ENCODE results near the gene WBP1L.
A peak's percentile ranks its signal among the peaks of the same experiment; 100 is the strongest.

WBP1L gene

GRCh38 chr10:102745157-102745556, 1.4 kb downstream of the WBP1L start:
- no peak overlapping the region for H3K23ac ChIP-seq (ENCODE audit: low read depth, low read length, poor library complexity)
- no CpG with 5 or more reads among the region's 4 CpGs for WGBS, 2 donors (ENCODE audit: extremely low coverage in 2 of 2, insufficient read length in 2 of 2, insufficient replicate concordance in 1 of 2)

GRCh38 chr10:102752266-102752930, 8.7 kb downstream of the WBP1L start:
- no peaks in the 10 kb centered on the region for H3K79me1 ChIP-seq (ENCODE audit: low read depth, low read length)
- no peak overlapping the region for H4K8ac ChIP-seq (ENCODE audit: low read depth, low read length)
- H2BK120ac ChIP-seq (ENCODE audit: low read depth, low read length) = no peak overlapping the region
- no peak overlapping the region for H3K27ac ChIP-seq (replicated peaks; ENCODE audit: low read length)
- H4K91ac ChIP-seq (ENCODE audit: low read depth, low read length, poor library complexity) = no peak overlapping the region
- WGBS, 2 donors (ENCODE audit: extremely low coverage in 2 of 2, insufficient read length in 2 of 2, insufficient replicate concordance in 1 of 2) = no CpG with 5 or more reads among the region's 9 CpGs
- no peaks in the 10 kb centered on the region for H3K9me3 ChIP-seq (replicated peaks in 1 of 2; ENCODE audit: control insufficient read depth in 2 of 2, insufficient read depth in 1 of 2, low read depth in 1 of 2, low read length in 2 of 2)
- no peak overlapping the region for H3K9ac ChIP-seq (ENCODE audit: low read depth, low read length, poor library complexity)
- H2BK15ac ChIP-seq (ENCODE audit: low read length) = no peak overlapping the region
- H2BK12ac ChIP-seq (ENCODE audit: low read length) = no peak overlapping the region
- no peak overlapping the region for H2AK5ac ChIP-seq (ENCODE audit: low read depth, low read length)
- H3K4me2 ChIP-seq (ENCODE audit: insufficient read depth, low read length, poor library complexity, severe bottlenecking) = no peak overlapping the region
- H3K23ac ChIP-seq (ENCODE audit: low read depth, low read length, poor library complexity) = no peak overlapping the region
- no peak overlapping the region for H3K14ac ChIP-seq (ENCODE audit: low read length)
- H3K36me3 ChIP-seq (replicated peaks in 1 of 2; ENCODE audit: control insufficient read depth in 2 of 2, insufficient read depth in 2 of 2, low read length in 2 of 2) = no peaks in the 10 kb centered on the region
- H2AFZ ChIP-seq (ENCODE audit: low read length) = no peak overlapping the region
- no peak overlapping the region for H3K4ac ChIP-seq (ENCODE audit: low read length)
- no peak overlapping the region for H3K18ac ChIP-seq (ENCODE audit: low read length)
- H3K4me3 ChIP-seq (ENCODE audit: low read length in 2 of 2) = no peak overlapping the region
- H3K4me1 ChIP-seq (ENCODE audit: control insufficient read depth in 2 of 2, insufficient read depth in 1 of 2, low read depth in 1 of 2, low read length in 2 of 2) = peaks cover 0 to 2% of the 10 kb centered on the region in 2 donors
- no peak overlapping the region for H2BK5ac ChIP-seq (ENCODE audit: low read length)
- H3K27me3 ChIP-seq (ENCODE audit: control insufficient read depth in 3 of 3, insufficient read depth in 3 of 3, low read depth in 1 of 3, low read length in 3 of 3) = no peaks in the 10 kb centered on the region
- no peak for DNase-seq (ENCODE audit: low spot score)

More at GRCh38 chr10:102745157-102745556, 1.4 kb downstream of the WBP1L start:
- H3K14ac ChIP-seq (ENCODE audit: low read length) = no peak overlapping the region
- H3K79me1 ChIP-seq (ENCODE audit: low read depth, low read length) = peaks cover 5% of the 10 kb centered on the region
- no peak overlapping the region for H2AFZ ChIP-seq (ENCODE audit: low read length)
- H3K27me3 ChIP-seq (ENCODE audit: control insufficient read depth in 3 of 3, insufficient read depth in 3 of 3, low read depth in 1 of 3, low read length in 3 of 3) = no peaks in the 10 kb centered on the region
- H2BK5ac ChIP-seq (ENCODE audit: low read length) = no peak overlapping the region
- H3K4me2 ChIP-seq (ENCODE audit: insufficient read depth, low read length, poor library complexity, severe bottlenecking) = no peak overlapping the region
- no peak overlapping the region for H2BK12ac ChIP-seq (ENCODE audit: low read length)
- H3K4me1 ChIP-seq (ENCODE audit: control insufficient read depth in 2 of 2, insufficient read depth in 1 of 2, low read depth in 1 of 2, low read length in 2 of 2) = peaks cover 6% of the 10 kb centered on the region in 2 donors
- no peak overlapping the region for H3K27ac ChIP-seq (replicated peaks; ENCODE audit: low read length)
- H2BK15ac ChIP-seq (ENCODE audit: low read length) = no peak overlapping the region
- no peak overlapping the region for H2BK120ac ChIP-seq (ENCODE audit: low read depth, low read length)
- no peak overlapping the region for H4K8ac ChIP-seq (ENCODE audit: low read depth, low read length)
- no peak overlapping the region for H3K18ac ChIP-seq (ENCODE audit: low read length)
- no peak overlapping the region for H4K91ac ChIP-seq (ENCODE audit: low read depth, low read length, poor library complexity)
- H2AK5ac ChIP-seq (ENCODE audit: low read depth, low read length) = no peak overlapping the region
- no peak for DNase-seq (ENCODE audit: low spot score)
- H3K9me3 ChIP-seq (replicated peaks in 1 of 2; ENCODE audit: control insufficient read depth in 2 of 2, insufficient read depth in 1 of 2, low read depth in 1 of 2, low read length in 2 of 2) = no peaks in the 10 kb centered on the region
- no peak overlapping the region for H3K4ac ChIP-seq (ENCODE audit: low read length)
- H3K9ac ChIP-seq (ENCODE audit: low read depth, low read length, poor library complexity) = no peak overlapping the region
- H3K4me3 ChIP-seq (ENCODE audit: low read length in 2 of 2) = peak overlapping the region in 1 of 2 donors; percentile 82
- no peaks in the 10 kb centered on the region for H3K36me3 ChIP-seq (replicated peaks in 1 of 2; ENCODE audit: control insufficient read depth in 2 of 2, insufficient read depth in 2 of 2, low read length in 2 of 2)

GRCh38 chr10:102752934-102753664, 9.4 kb downstream of the WBP1L start:
- Histone ChIP-seq H3K79me1 (ENCODE audit: low read depth, low read length) (no peaks in the 10 kb centered on the region), H2AFZ (ENCODE audit: low read length) (no peak overlapping the region), H3K4me2 (ENCODE audit: insufficient read depth, low read length, poor library complexity, severe bottlenecking) (no peak overlapping the region), H3K4me1 (ENCODE audit: control insufficient read depth in 2 of 2, insufficient read depth in 1 of 2, low read depth in 1 of 2, low read length in 2 of 2) (peaks cover 0 to 2% of the 10 kb centered on the region in 2 donors), H2AK5ac (ENCODE audit: low read depth, low read length) (no peak overlapping the region), H3K27ac (replicated peaks; ENCODE audit: low read length) (no peak overlapping the region), H3K9ac (ENCODE audit: low read depth, low read length, poor library complexity) (no peak overlapping the region), H3K9me3 (replicated peaks in 1 of 2; ENCODE audit: control insufficient read depth in 2 of 2, insufficient read depth in 1 of 2, low read depth in 1 of 2, low read length in 2 of 2) (no peaks in the 10 kb centered on the region), H2BK5ac (ENCODE audit: low read length) (no peak overlapping the region), H2BK12ac (ENCODE audit: low read length) (no peak overlapping the region), H3K36me3 (replicated peaks in 1 of 2; ENCODE audit: control insufficient read depth in 2 of 2, insufficient read depth in 2 of 2, low read length in 2 of 2) (no peaks in the 10 kb centered on the region), H2BK120ac (ENCODE audit: low read depth, low read length) (no peak overlapping the region), H3K18ac (ENCODE audit: low read length) (no peak overlapping the region), H4K91ac (ENCODE audit: low read depth, low read length, poor library complexity) (no peak overlapping the region), H3K27me3 (ENCODE audit: control insufficient read depth in 3 of 3, insufficient read depth in 3 of 3, low read depth in 1 of 3, low read length in 3 of 3) (no peaks in the 10 kb centered on the region), H3K23ac (ENCODE audit: low read depth, low read length, poor library complexity) (no peak overlapping the region), H2BK15ac (ENCODE audit: low read length) (no peak overlapping the region), H4K8ac (ENCODE audit: low read depth, low read length) (no peak overlapping the region), H3K4ac (ENCODE audit: low read length) (no peak overlapping the region), H3K4me3 (ENCODE audit: low read length in 2 of 2) (no peak overlapping the region), H3K14ac (ENCODE audit: low read length) (no peak overlapping the region)
- no CpG with 5 or more reads among the region's 4 CpGs for WGBS, 2 donors (ENCODE audit: extremely low coverage in 2 of 2, insufficient read length in 2 of 2, insufficient replicate concordance in 1 of 2)
- no peak for DNase-seq (ENCODE audit: low spot score)

- Histone ChIP-seq H2BK12ac (ENCODE audit: low read length) (no peak overlapping the region), H2BK5ac (ENCODE audit: low read length) (no peak overlapping the region), H4K91ac (ENCODE audit: low read depth, low read length, poor library complexity) (no peak overlapping the region), H3K27ac (replicated peaks; ENCODE audit: low read length) (no peak overlapping the region), H2AK5ac (ENCODE audit: low read depth, low read length) (no peak overlapping the region), H2BK15ac (ENCODE audit: low read length) (no peak overlapping the region), H3K14ac (ENCODE audit: low read length) (no peak overlapping the region), H3K18ac (ENCODE audit: low read length) (no peak overlapping the region), H3K79me1 (ENCODE audit: low read depth, low read length) (no peaks in the 10 kb centered on the region), H3K36me3 (replicated peaks in 1 of 2; ENCODE audit: control insufficient read depth in 2 of 2, insufficient read depth in 2 of 2, low read length in 2 of 2) (no peaks in the 10 kb centered on the region), H3K9me3 (replicated peaks in 1 of 2; ENCODE audit: control insufficient read depth in 2 of 2, insufficient read depth in 1 of 2, low read depth in 1 of 2, low read length in 2 of 2) (no peaks in the 10 kb centered on the region), H2BK120ac (ENCODE audit: low read depth, low read length) (no peak overlapping the region), H3K4me1 (ENCODE audit: control insufficient read depth in 2 of 2, insufficient read depth in 1 of 2, low read depth in 1 of 2, low read length in 2 of 2) (peaks cover 2 to 4% of the 10 kb centered on the region in 2 donors), H3K4ac (ENCODE audit: low read length) (no peak overlapping the region), H3K27me3 (ENCODE audit: control insufficient read depth in 3 of 3, insufficient read depth in 3 of 3, low read depth in 1 of 3, low read length in 3 of 3) (no peaks in the 10 kb centered on the region), H3K4me2 (ENCODE audit: insufficient read depth, low read length, poor library complexity, severe bottlenecking) (no peak overlapping the region), H3K23ac (ENCODE audit: low read depth, low read length, poor library complexity) (no peak overlapping the region), H3K9ac (ENCODE audit: low read depth, low read length, poor library complexity) (no peak overlapping the region), H3K4me3 (ENCODE audit: low read length in 2 of 2) (no peak overlapping the region), H4K8ac (ENCODE audit: low read depth, low read length) (no peak overlapping the region), H2AFZ (ENCODE audit: low read length) (no peak overlapping the region)
- no peak for DNase-seq (ENCODE audit: low spot score)
- WGBS, 2 donors (ENCODE audit: extremely low coverage in 2 of 2, insufficient read length in 2 of 2, insufficient replicate concordance in 1 of 2) = no CpG with 5 or more reads among the region's 1 CpG
Measured at GRCh38 chr10:102753718-102754117, 10.0 kb downstream of the WBP1L start.

Measured in neuronal stem cell (in vitro differentiated cells).